Measurements from ENCODE around the gene CAMKK2.
"Not testable (repeated sequence)": the region's sequence is repeated elsewhere in the genome, so short reads cannot be mapped to it uniquely, and the experiment has no call there.

Gene CAMKK2

GRCh38 chr12:121298411-121298810 lies 1.9 kb upstream of the CAMKK2 start:
- DNase-seq (ENCODE audit: low read depth) = not testable (repeated sequence)

GRCh38 chr12:121297435-121297991 lies 1.0 kb upstream of the CAMKK2 start:
- no peak for DNase-seq (ENCODE audit: low read depth)

GRCh38 chr12:121295746-121296617 lies 527 bp downstream of the CAMKK2 start:
- no peak for DNase-seq (ENCODE audit: low read depth)

- no peak for DNase-seq (ENCODE audit: low read depth)
These were observed 1.3 kb downstream of the CAMKK2 start for GRCh38 chr12:121295116-121295745.

GRCh38 chr12:121294151-121294889 lies 2.2 kb downstream of the CAMKK2 start:
- no peak for DNase-seq (ENCODE audit: low read depth)

- no peak for DNase-seq (ENCODE audit: low read depth)
These were observed 2.9 kb downstream of the CAMKK2 start for GRCh38 chr12:121293603-121294002.

- DNase-seq (ENCODE audit: low read depth) = no peak
These were observed 6.1 kb downstream of the CAMKK2 start for GRCh38 chr12:121290410-121290809.

GRCh38 chr12:121289962-121290361 lies 6.5 kb downstream of the CAMKK2 start:
- no peak for DNase-seq (ENCODE audit: low read depth)

- no peak for DNase-seq (ENCODE audit: low read depth)
These were observed 7.5 kb downstream of the CAMKK2 start for GRCh38 chr12:121288986-121289385.

GRCh38 chr12:121288158-121288845 lies 8.2 kb downstream of the CAMKK2 start:
- no peak for DNase-seq (ENCODE audit: low read depth)

GRCh38 chr12:121287267-121287954 lies 9.1 kb downstream of the CAMKK2 start:
- no peak for DNase-seq (ENCODE audit: low read depth)

GRCh38 chr12:121285856-121286255 lies 10.7 kb downstream of the CAMKK2 start:
- DNase-seq (ENCODE audit: low read depth) = no peak

GRCh38 chr12:121284551-121285390 lies 11.7 kb downstream of the CAMKK2 start:
- DNase-seq (ENCODE audit: low read depth) = no peak

GRCh38 chr12:121283841-121284240 lies 12.7 kb downstream of the CAMKK2 start:
- DNase-seq (ENCODE audit: low read depth) = no peak

GRCh38 chr12:121283388-121283787 lies 13.1 kb downstream of the CAMKK2 start:
- DNase-seq (ENCODE audit: low read depth) = no peak

GRCh38 chr12:121282910-121283309 lies 13.6 kb downstream of the CAMKK2 start:
- DNase-seq (ENCODE audit: low read depth) = not testable (repeated sequence)

GRCh38 chr12:121282072-121282742 lies 14.3 kb downstream of the CAMKK2 start:
- DNase-seq (ENCODE audit: low read depth) = no peak

- DNase-seq (ENCODE audit: low read depth) = not testable (repeated sequence)
These were observed 15.4 kb downstream of the CAMKK2 start for GRCh38 chr12:121281116-121281515.

- not testable (repeated sequence) for DNase-seq (ENCODE audit: low read depth)
These were observed 16.0 kb downstream of the CAMKK2 start for GRCh38 chr12:121280531-121280930.

GRCh38 chr12:121279507-121279915 lies 17.0 kb downstream of the CAMKK2 start:
- no peak for DNase-seq (ENCODE audit: low read depth)
